GM12878 (cell line): ENCODE results near the gene POLD4. TPM values are rescaled to one million over a fixed set of nuclear protein-coding genes. Genes with fewer than 3 reads are reported as not detected.

Experiments
- ATAC-seq: fragments of 200-7000 bp; cut with Tn5 transposase; 3 replicates; pipeline ENCODE4 v1.9.1; 2020; ENCODE audit warnings: mild to moderate bottlenecking, moderate library complexity
- BruUV-seq: library from RNA; stranded (reverse); fragments of 400-500 nt; replicated peaks from 2 replicates; lab custom pipeline; 2021; lab: Mats Ljungman, UMichigan
- CTCF ChIA-PET: fragments of 300-600 bp; sonication (Branson Sonifier 250); formaldehyde crosslinking; extraction: SDS; loops from one replicate; lab custom pipeline; 2021; ENCODE audit warnings: inconsistent platforms; lab: Yijun Ruan, JAX
- POLR2A ChIA-PET: fragments of 350-600 bp; formaldehyde crosslinking; extraction: SDS; loops from one replicate; lab custom pipeline; 2021; ENCODE audit warnings: inconsistent platforms; lab: Charles Lee
- RAD21 ChIA-PET: fragments of 300-600 bp; sonication (Branson Sonifier 250); formaldehyde crosslinking; loops from one replicate; lab custom pipeline; 2023; ENCODE audit warnings: antibody characterized with exemption; ENCODE audit not compliant: unreplicated experiment; lab: Charles Lee
- SMC1A ChIA-PET: fragments of 300-600 bp; sonication (Branson Sonifier 250); formaldehyde crosslinking; loops from one replicate; lab custom pipeline; 2023; ENCODE audit not compliant: unreplicated experiment, uncharacterized antibody; lab: Charles Lee
- DNase-seq: peaks from one replicate; pipeline ENCODE4 v3.0.0-alpha.2; 2011; ENCODE audit warnings: low read depth, low spot score
- FAIRE-seq: peaks from 3 replicates; lab custom pipeline; 2011; peaks lifted over from hg19 to GRCh38; lab: Jason Lieb, UNC
- H2AFZ ChIP-seq: 2 replicates; pipeline ENCODE4 v1.6.0; 2011; ENCODE audit warnings: low read depth, low read length, control low read depth; ENCODE audit not compliant: control insufficient read depth
- H3K27ac ChIP-seq: 2 replicates; pipeline ENCODE4 v1.5.1; 2011; ENCODE audit warnings: control low read depth; ENCODE audit not compliant: control insufficient read depth, insufficient read depth
- H3K27me3 ChIP-seq, 2 experiments: replicated peaks in 1 of 2; 2 replicates each; pipeline versions ENCODE4 v1.6.0 to v1.6.1; 2011; ENCODE audit warnings: low read length in 1 of 2; ENCODE audit not compliant: control insufficient read depth in 2 of 2, insufficient read depth in 2 of 2
- H3K36me3 ChIP-seq, 2 experiments: 2 replicates each; pipeline ENCODE4 v1.5.1; 2011; ENCODE audit warnings: low read length in 1 of 2; ENCODE audit not compliant: control insufficient read depth in 2 of 2, insufficient read depth in 2 of 2
- H3K4me1 ChIP-seq: 2 replicates; pipeline ENCODE4 v1.6.1; 2011; ENCODE audit warnings: mild to moderate bottlenecking, low read length, moderate library complexity, mixed read lengths; ENCODE audit not compliant: control insufficient read depth, insufficient read depth
- H3K4me2 ChIP-seq: 2 replicates; pipeline ENCODE4 v1.6.0; 2011; ENCODE audit warnings: control low read depth; ENCODE audit not compliant: control insufficient read depth, insufficient read depth
- H3K4me3 ChIP-seq: fragments of 200-600 bp; sonication (generic); 2 replicates; pipeline ENCODE4 v1.5.1; 2016
- H3K79me2 ChIP-seq: 2 replicates; pipeline ENCODE4 v1.6.0; 2011; ENCODE audit warnings: low read length; ENCODE audit not compliant: control insufficient read depth, insufficient read depth
- H3K9ac ChIP-seq: 2 replicates; pipeline ENCODE4 v1.8.0; 2011; ENCODE audit warnings: low read length, control low read depth, mixed read lengths; ENCODE audit not compliant: control insufficient read depth, insufficient read depth
- H3K9me3 ChIP-seq: replicated peaks from 3 replicates; pipeline ENCODE4 v1.5.1; 2011; ENCODE audit warnings: mild to moderate bottlenecking, low read length; ENCODE audit not compliant: control insufficient read depth, insufficient read depth
- H4K20me1 ChIP-seq: 2 replicates; pipeline ENCODE4 v1.6.0; 2011; ENCODE audit not compliant: control insufficient read depth, insufficient read depth
- BACH1 ChIP-seq: fragments of 450-650 bp; IDR thresholded peaks from 2 replicates; pipeline ENCODE4 v1.6.1; 2017; ENCODE audit warnings: mild to moderate bottlenecking, borderline replicate concordance
- BMI1 ChIP-seq: fragments of 450-650 bp; IDR thresholded peaks from 2 replicates; pipeline ENCODE4 v1.6.1; 2016; ENCODE audit warnings: mild to moderate bottlenecking, moderate library complexity, borderline replicate concordance
- MEF2B ChIP-seq: fragments of 450-650 bp; IDR thresholded peaks from 2 replicates; pipeline ENCODE4 v1.6.1; 2018; ENCODE audit warnings: mild to moderate bottlenecking, moderate library complexity; ENCODE audit not compliant: partially characterized antibody, poor library complexity, severe bottlenecking
- SPI1 ChIP-seq: IDR thresholded peaks from 2 replicates; pipeline ENCODE4 v1.6.1; 2011; ENCODE audit warnings: low read depth, mild to moderate bottlenecking, low read length, moderate library complexity, borderline replicate concordance; ENCODE audit not compliant: insufficient read depth
- SREBF2 ChIP-seq: IDR thresholded peaks from 2 replicates; pipeline ENCODE4 v1.6.1; 2012; ENCODE audit warnings: mild to moderate bottlenecking, low read length
- TARDBP ChIP-seq: IDR thresholded peaks from 2 replicates; pipeline ENCODE4 v1.6.1; 2016; ENCODE audit warnings: borderline replicate concordance
- ZNF384 ChIP-seq: IDR thresholded peaks from 2 replicates; pipeline ENCODE4 v1.6.1; 2012; ENCODE audit warnings: low read depth, mild to moderate bottlenecking, low read length, improper control_type of control experiment, borderline replicate concordance
- ZSCAN29 ChIP-seq: fragments of 450-650 bp; IDR thresholded peaks from 2 replicates; pipeline ENCODE4 v1.6.1; 2017; ENCODE audit warnings: mild to moderate bottlenecking, moderate library complexity
- WGBS: methylation state at CpG from one replicate; pipeline ENCODE4 v1.1.6; 2016; ENCODE audit warnings: low lambda C conversion rate; ENCODE audit not compliant: insufficient replicate concordance, insufficient coverage; ENCODE audit errors: missing lambda C conversion rate; 5-methylcytosine and 5-hydroxymethylcytosine counted together
- in situ Hi-C: fragments of 300-500 bp; cut with MboI; formaldehyde crosslinking; loops from 9 replicates; pipeline ENCODE4 v1.14.3; 2018; ENCODE audit warnings: mixed read lengths
- intact Hi-C: fragments of 100-400 bp; cut with micrococcal nuclease; formaldehyde crosslinking; loops from one replicate; pipeline ENCODE4 v1.14.2; 2022; ENCODE audit not compliant: unreplicated experiment
- polyA plus RNA-seq, 11 experiments: library from polyadenylated mRNA; depleted of rRNA in 4 of 11; unstranded in 6 of 11; stranded (reverse) in 5 of 11; fragments of >200 nt; fragmentation: Nextera tagmentation in 4 of 11; fragmentation: Illumina TruSeq in 1 of 11; extraction: Ambion mirVana in 4 of 11; extraction: Trizol in 1 of 11; gene quantifications; 1 replicate in 1 of 11; 2 replicates in 10 of 11; pipeline versions ENCODE4 v1.2.1 to v1.2.3, GENCODE V29; 2011 to 2016; ENCODE audit warnings: inconsistent platforms in 2 of 11, missing spikeins in 2 of 11, low read depth in 1 of 11
- total RNA-seq, 4 experiments: library from RNA; depleted of rRNA in 3 of 4; stranded (reverse); fragments of >200 nt in 3 of 4; fragmentation: Illumina TruSeq in 1 of 4; extraction: Trizol in 1 of 4; gene quantifications; 2 replicates each; pipeline versions ENCODE4 v1.2.1 to v1.2.3, GENCODE V29; 2013 to 2021
- TF ChIP-seq, protein P1 (sequence below): IDR thresholded peaks from 2 replicates; pipeline ENCODE4 v1.6.1; 2011; ENCODE audit warnings: borderline replicate concordance, low read depth, mild to moderate bottlenecking, moderate library complexity, mixed read lengths, low read length; ENCODE audit not compliant: insufficient read depth; ENCODE audit errors: extremely low read length
- TF ChIP-seq, protein P2 (sequence below): IDR thresholded peaks from 2 replicates; pipeline ENCODE4 v1.6.1; 2011; ENCODE audit warnings: low read depth, mild to moderate bottlenecking, low read length, moderate library complexity, borderline replicate concordance; ENCODE audit errors: extremely low read depth
- TF ChIP-seq, protein P3 (sequence below): fragments of 450-650 bp; IDR thresholded peaks from 2 replicates; pipeline ENCODE4 v1.6.1; 2017; ENCODE audit warnings: mild to moderate bottlenecking, low read depth, inconsistent platforms; ENCODE audit not compliant: poor library complexity, severe bottlenecking

The POLD4 gene
- total and polyA plus RNA-seq, 10 of the 15 experiments (the other 5 are each of a cell fraction or from before 2014, with no cell fraction given), result 8.1 to 176 (median 88.1) TPM

DNA sequence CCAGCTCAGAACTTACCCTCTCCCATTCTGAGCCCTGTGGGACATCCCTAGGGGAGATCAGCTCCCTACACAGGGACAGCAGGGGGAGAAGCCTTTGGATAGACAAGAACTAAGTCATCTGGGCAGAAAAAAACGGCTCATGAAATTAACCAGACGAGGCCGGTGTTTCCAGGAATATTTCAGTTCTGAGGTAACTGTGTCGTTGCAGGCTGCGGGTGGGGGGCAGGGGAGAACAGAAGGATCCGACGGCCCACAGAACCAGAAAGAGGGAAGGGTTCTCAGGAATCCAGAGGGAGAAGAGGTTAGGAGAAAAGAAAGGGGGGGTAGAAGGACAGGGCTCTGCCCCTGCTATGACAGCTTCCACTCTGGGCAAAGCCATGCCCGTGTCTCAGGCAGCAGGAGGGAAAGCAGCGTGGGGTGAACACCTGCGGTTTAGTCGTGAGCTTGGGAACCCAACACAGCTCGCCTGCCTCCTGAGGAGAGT, 16.5 kb upstream of the POLD4 start:
- Histone ChIP-seq H4K20me1 (peaks cover 8% of the 10 kb centered on the region; the same call in 1 of the 2 replicates), H3K9me3 (no peaks in the 10 kb centered on the region), H3K27ac (no peak overlapping the region), H3K4me2 (no peak overlapping the region), H3K27me3 (peaks cover 1 to 7% of the 10 kb centered on the region in 2 experiments; a peak in 3 of 4 replicates), H3K36me3 (no peaks in the 10 kb centered on the region), H3K4me1 (peaks cover 25% of the 10 kb centered on the region), H3K9ac (no peak overlapping the region), H3K79me2 (no peaks in the 10 kb centered on the region), H3K4me3 (no peak overlapping the region), H2AFZ (no peak overlapping the region)
- RAD21 ChIA-PET, result interaction anchor here (0.6 to 6.5 kb wide), 6 partner anchors 8 to 49 kb away, joined by 3 to 122 read pairs (median 4); partner anchors contain the start of genes POLD4 and TBC1D10C
- TF ChIP-seq TARDBP (no peak), MEF2B (no peak)
- 81% methylated on average over 12 of the region's 12 CpGs for WGBS
- intact Hi-C loops (loop anchor here (2.0 kb wide), 1 partner anchor 13 kb away; no protein-coding TSS in a partner anchor), in situ Hi-C loops (no loop called here)
- FAIRE-seq (no peak), DNase-seq (no peak), ATAC-seq (no peak)
- POLR2A ChIA-PET, result interaction anchor here (0.5 to 5.1 kb wide), 6 partner anchors 11 to 119 kb away, joined by 3 to 42 read pairs (median 4); partner anchors contain the start of genes POLD4 and RPS6KB2
- no TSS peak for BruUV-seq
- SMC1A ChIA-PET, result interaction anchor here (1.0 to 21.3 kb wide), 3 partner anchors 8 to 14 kb away, joined by 3 to 646 read pairs (median 49); partner anchors contain the start of gene POLD4
- CTCF ChIA-PET, result interaction anchor here (1.4 to 26.2 kb wide), 4 partner anchors 8 to 102 kb away, joined by 4 to 1301 read pairs (median 671); partner anchors contain the start of genes CLCF1, POLD4 and RAD9A

DNA sequence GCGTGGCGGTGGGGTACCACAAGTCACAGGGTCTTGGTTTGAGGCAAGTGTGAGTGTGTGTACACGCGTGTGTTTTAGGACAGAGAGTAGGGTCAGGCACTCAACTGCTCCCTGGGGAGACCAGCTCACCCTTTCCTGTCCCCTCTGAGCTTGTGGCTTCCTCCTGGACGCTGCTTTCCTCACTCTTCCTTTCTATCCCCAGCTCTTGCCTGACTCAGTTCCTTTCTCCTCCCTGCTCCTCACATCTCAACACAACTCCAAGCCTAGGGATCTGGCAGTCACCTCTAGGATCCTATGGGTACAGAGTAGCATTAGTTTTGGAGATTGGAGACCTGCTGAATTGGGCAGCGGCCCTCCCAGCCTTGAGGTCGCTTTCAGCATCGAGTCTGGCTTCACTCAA, 15.9 kb upstream of the POLD4 start:
- Histone ChIP-seq H3K9ac (no peak overlapping the region), H3K36me3 (no peaks in the 10 kb centered on the region), H3K4me1 (peaks cover 25% of the 10 kb centered on the region), H3K9me3 (no peaks in the 10 kb centered on the region), H2AFZ (no peak overlapping the region), H3K27me3 (peaks cover 1 to 4% of the 10 kb centered on the region in 2 experiments; a peak in 3 of 4 replicates), H3K79me2 (no peaks in the 10 kb centered on the region), H3K27ac (no peak overlapping the region), H4K20me1 (peaks cover 8% of the 10 kb centered on the region; the same call in 1 of the 2 replicates), H3K4me3 (no peak overlapping the region), H3K4me2 (no peak overlapping the region)
- ATAC-seq (no peak), DNase-seq (no peak), FAIRE-seq (no peak)
- intact Hi-C loops, result no loop called here
- no TSS peak for BruUV-seq
- WGBS, result 72% methylated on average over 8 of the region's 8 CpGs
- in situ Hi-C loops, result no loop called here
- ChIA-PET CTCF (interaction anchor here (1.4 to 26.2 kb wide), 4 partner anchors 8 to 101 kb away, joined by 4 to 1301 read pairs (median 671); partner anchors contain the start of genes CLCF1, POLD4 and RAD9A), RAD21 (interaction anchor here (0.6 to 6.5 kb wide), 6 partner anchors 9 to 48 kb away, joined by 3 to 122 read pairs (median 4); partner anchors contain the start of genes POLD4 and TBC1D10C), SMC1A (interaction anchor here (1.0 to 21.3 kb wide), 3 partner anchors 9 to 13 kb away, joined by 3 to 646 read pairs (median 49); partner anchors contain the start of gene POLD4), POLR2A (interaction anchor here (0.5 to 5.1 kb wide), 5 partner anchors 10 to 119 kb away, joined by 3 to 42 read pairs (median 3); partner anchors contain the start of genes POLD4 and RPS6KB2)
- TF ChIP-seq SPI1 (no peak), ZNF384 (no peak), SREBF2 (no peak), ZSCAN29 (no peak), BMI1 (no peak), BACH1 (no peak)
- TF ChIP-seq, protein P1, sequence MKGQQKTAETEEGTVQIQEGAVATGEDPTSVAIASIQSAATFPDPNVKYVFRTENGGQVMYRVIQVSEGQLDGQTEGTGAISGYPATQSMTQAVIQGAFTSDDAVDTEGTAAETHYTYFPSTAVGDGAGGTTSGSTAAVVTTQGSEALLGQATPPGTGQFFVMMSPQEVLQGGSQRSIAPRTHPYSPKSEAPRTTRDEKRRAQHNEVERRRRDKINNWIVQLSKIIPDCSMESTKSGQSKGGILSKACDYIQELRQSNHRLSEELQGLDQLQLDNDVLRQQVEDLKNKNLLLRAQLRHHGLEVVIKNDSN, result no peak
- TF ChIP-seq, protein P2, sequence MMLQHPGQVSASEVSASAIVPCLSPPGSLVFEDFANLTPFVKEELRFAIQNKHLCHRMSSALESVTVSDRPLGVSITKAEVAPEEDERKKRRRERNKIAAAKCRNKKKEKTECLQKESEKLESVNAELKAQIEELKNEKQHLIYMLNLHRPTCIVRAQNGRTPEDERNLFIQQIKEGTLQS, result no peak
- TF ChIP-seq, protein P3, sequence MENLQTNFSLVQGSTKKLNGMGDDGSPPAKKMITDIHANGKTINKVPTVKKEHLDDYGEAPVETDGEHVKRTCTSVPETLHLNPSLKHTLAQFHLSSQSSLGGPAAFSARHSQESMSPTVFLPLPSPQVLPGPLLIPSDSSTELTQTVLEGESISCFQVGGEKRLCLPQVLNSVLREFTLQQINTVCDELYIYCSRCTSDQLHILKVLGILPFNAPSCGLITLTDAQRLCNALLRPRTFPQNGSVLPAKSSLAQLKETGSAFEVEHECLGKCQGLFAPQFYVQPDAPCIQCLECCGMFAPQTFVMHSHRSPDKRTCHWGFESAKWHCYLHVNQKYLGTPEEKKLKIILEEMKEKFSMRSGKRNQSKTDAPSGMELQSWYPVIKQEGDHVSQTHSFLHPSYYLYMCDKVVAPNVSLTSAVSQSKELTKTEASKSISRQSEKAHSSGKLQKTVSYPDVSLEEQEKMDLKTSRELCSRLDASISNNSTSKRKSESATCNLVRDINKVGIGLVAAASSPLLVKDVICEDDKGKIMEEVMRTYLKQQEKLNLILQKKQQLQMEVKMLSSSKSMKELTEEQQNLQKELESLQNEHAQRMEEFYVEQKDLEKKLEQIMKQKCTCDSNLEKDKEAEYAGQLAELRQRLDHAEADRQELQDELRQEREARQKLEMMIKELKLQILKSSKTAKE, result no peak
